HG03354 (cell line): ENCODE measurements around the gene FNDC5.

ENCODE experiments used
- ATAC-seq: cut with Tn5 transposase; IDR thresholded peaks from one replicate; pipeline ENCODE4 v1.9.1; 2021; ENCODE audit warnings: mild to moderate bottlenecking; ENCODE audit not compliant: unreplicated experiment, poor library complexity, severe bottlenecking

Gene FNDC5

DNA sequence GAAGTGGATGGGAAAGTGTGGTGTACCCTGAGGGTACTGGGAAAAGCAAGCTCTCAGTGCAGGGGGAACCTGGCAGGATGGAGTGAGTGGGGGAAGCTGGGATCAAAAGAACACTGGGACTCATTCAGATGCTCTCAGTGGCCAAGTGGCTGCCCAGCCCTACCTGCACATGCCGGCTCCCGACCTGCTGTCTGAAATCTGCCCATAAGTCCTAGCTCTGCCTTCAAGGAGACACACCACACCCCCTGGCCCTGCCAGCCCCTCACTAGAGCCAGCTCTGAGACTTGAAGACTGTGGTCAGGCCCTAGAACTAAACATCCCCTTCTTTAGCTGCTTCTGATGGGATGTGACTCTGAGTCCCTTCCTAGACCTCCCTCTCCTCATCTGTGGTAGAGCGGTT lies 28.2 kb upstream of the FNDC5 start:
- no peak for ATAC-seq

DNA sequence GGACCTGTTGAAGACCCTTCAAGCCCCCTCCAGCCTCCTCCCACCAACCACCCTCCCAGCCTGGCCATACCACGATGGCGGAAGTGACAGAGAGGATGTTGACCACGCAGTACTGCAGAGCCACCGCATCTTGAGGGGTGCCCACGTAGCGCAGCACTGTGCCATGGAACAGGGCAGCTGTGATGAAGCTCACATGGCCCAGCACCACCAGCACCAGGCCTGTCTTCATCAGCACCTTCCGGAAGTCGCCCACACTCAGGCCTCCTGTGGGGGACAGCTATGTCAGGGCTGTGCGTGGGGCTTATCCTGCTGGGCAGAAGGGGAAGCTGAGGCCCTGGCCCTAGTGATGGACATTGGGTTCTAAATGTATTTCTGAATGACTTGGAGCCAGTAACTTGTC lies 27.3 kb upstream of the FNDC5 start:
- ATAC-seq = no peak

DNA sequence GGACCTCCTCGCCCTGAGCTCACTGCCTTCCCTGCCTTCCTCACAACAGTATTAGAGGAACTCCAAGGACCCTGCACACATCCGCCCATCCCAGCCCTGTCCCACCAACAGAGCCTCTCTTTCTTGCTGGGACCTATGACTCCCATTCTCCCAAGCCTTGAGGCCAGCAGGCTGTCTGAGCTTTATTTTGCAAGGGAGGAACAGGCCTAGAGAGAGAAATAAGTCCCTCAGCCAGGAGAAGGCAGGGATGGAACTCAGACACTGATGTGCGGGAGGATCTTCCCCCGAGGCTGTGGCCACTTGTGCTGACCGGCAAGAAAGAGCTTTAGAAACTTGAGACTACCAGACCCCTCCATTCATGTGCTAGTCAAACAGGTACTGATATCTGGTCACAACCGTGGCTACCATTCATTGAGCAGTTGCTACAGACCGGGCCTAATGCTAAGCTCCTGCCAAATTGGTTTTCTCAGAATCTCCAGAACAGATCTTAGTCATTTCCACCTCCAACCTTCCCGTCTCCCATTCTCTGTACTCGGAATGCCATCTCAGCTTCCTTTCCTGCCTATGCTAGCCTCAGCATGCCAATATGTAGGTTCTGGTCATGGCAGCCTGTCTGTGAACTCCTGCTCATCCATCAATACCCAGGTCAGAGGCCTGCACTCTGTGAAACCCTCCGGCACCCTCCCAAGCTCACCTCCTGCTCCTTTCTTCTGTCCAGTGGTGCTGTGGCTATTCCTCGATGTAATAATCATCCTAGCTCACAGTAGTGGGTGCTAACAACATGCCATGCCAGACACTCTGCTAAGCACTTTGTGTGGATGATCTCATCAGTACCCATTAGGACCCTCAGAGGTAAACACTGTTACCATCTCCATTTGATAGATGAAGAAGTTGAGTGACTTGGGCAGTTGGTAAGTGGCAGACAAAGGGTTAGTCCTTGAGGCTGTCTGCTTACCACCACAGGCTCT lies 26.7 kb upstream of the FNDC5 start:
- ATAC-seq = no peak

DNA sequence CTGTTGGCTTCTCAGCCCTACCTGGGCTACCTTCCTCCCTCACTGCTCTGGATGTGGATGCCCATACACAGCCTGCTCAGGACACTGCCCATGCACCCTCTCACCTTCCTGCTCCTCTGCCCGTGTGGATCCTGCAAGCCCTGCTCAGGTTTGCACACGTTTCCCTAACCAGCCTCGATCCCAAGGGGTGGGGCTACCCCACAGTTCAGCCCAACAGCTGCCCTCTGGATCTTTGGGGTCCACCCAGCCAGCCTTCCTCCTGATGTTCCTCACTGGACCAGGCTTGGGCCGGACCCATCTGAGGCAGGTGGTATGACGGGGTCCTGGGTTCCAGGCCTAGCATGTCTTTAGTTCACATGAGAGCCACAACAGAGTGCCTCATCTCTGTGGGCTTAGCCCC lies 25.7 kb upstream of the FNDC5 start:
- no peak for ATAC-seq

DNA sequence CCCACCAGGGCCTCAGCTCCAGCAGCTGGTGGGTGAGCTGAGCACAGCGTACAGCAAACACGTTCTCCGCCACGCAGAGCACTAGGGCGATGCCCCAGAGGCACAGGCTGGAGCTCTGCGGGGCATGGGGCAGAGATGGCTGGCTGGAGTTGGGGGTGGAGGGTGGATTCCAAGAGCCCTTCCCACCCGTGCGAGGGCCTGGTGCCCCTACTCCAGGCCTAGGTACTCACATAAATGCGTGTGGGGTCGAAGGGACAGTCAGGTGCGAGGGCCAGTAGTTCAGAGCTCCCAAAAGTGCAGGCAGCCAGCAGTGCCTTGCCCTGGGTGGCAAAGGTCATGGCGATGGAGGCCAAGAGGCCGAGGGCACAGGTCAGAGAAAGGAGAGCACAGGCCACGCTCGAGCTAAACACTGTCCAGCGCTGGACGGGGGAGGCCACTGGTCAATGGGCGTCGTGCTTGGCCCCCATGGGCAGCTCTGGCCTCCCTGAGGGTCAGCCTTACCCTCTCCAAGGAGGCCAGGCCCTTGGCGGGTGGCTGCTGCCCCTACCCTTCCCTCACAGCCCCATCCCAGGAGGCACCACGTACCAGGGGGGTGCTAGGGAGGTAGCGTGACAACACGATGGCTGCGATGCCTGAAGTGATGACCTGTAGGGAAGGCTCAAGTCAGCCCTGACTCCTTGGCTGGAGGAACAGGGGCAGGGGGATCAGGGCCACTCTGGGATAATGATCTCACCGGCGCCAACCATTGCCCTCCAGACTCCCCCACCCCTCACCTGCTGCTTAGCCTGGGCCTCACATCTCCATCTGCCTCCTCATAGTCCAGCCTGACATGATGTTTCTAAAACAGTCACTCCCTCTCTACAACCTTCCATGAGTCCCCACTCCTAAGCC lies 24.9 kb upstream of the FNDC5 start:
- ATAC-seq = no peak

DNA sequence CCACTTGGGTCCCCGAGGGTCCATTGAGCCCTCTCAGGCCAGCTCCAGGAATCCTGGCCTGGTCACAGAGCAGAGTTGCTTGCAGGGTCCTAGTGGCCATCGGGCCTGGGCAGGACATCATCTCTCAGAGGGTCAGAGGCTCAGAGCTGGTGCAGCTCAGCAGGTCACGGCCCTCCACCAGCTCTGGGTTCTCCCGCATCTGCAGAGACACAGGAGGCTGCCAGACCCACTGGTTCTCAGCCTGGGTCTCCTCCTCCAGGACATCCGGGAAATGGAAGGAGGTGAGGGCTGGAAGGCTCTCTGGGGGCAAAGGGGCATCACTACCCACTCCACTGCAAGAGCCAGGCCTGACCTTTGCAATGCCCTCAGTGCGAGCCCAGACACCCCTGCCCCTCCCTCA lies 24.0 kb upstream of the FNDC5 start:
- no peak for ATAC-seq

DNA sequence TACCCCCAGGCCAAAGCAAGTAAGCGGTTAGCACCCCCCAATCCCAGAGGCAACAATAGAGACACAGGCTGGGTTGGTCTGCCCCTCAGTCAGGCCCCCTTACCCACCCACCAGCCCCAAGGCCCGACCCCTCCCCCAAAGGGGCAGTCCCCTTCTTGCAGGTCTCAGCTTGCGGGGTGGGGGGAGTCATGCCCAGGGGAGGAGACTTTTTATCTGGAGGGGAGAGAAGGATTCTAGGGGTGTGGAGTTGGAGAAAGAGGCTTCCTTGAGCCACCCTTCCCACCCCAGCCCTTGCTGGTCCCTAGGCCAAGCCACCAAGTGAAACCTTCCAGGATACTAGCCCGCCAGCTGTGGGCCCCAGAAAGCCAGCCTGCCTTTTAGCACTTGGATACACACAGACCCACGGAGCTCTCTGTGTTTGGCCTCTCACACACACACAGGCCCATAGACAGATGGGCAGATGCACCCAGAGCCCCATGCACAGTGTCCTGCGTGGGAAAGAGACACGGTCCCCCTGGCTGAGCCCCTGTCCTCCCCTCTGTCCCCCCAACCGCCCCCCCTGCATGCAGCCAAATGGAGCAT lies 23.4 kb upstream of the FNDC5 start:
- ATAC-seq = no peak

DNA sequence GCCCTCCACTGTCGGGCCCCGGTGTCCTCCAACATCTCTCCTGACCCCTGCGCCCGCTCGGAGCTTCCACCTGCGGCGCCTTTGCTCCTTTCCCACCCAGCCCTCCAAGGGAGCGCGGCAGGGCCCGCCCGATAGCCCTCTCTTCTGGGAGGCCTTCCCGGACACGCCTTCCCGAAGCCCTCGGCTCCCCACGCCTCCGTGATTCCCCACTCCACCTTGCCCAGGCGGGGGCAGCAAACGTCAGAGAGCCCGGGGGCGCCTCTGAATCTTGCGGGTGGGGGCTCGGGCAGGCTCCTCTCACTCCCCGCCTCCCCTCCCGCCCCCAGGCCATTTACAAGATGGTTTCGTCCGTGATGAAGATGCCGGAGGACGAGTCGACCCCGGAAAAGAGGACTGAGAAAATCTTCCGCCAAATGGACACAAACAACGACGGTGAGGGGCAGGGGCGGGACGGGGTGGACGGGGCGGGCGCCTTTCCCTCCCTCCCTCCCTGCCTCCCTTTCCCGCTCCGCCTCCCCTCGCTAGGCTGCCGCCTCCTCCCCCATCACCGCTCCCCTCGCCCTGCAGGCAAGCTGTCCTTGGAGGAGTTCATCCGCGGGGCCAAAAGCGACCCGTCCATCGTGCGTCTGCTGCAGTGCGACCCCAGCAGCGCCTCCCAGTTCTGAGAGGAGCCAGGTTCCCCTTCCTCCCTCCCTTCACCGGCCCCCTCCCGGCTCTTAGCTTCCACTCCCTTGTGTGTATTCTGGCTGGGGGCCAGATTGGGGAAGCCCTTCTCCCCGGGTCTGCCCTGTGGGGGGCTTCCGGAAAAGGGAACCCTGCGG lies 22.7 kb upstream of the FNDC5 start:
- no peak for ATAC-seq

DNA sequence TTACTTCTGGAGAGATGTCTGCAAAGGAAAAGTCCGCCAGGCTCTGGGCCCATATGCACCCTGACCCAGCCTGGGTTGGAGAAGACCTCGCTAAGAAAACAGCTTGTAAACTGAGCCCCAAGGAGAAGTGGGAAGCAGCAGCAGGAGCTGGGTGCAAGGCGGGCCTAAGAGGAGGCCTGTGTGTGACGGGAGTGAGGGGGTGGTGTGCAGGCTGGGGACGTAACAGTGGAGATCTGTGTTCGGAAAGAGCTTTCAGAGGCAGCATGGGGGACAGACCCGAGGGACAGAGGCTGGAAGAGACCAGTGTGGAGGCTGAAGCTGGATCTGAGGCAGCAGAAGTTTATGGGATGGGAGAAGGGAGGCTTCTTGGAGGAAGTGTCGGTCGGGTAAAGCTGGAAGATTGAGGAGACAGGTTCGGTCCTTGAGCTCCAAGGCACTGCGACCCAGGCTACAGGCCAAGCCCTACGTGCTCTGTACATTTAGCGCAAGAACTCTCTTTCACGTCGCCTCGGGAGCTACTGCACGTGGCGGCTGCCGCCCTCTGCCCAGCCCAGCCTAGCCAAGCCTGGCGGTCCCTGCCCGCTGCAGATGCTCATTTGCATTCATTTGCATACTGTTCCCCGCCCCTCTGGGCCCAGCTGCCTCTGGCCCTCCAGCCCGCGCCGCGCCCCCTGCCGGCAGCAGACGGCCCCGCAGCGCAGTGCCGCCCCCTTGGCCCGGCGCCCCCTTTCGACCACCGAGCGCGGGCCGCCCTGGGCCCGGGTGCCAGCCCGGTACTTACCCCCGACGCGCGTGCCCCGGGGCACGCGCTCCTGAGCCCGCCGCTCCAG lies 21.9 kb upstream of the FNDC5 start:
- no peak for ATAC-seq

DNA sequence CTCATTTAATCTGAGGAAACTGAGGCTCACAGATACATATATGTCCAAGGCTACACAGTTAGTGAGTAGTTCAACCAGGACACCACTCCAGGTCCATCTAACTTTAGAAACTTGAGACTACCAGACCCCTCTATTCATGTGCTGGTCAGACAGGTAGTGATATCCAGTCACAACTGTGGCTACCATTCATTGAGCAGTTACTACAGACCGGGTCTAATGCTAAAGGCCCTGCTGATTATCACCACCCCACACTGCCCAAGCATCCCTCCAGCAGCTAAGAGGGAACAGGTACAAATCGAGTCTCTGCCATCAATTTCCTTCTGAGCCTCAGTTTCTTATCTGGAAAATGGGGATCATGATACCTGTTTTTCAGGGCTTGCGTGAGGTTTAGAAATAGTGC lies 20.9 kb upstream of the FNDC5 start:
- ATAC-seq = no peak

DNA sequence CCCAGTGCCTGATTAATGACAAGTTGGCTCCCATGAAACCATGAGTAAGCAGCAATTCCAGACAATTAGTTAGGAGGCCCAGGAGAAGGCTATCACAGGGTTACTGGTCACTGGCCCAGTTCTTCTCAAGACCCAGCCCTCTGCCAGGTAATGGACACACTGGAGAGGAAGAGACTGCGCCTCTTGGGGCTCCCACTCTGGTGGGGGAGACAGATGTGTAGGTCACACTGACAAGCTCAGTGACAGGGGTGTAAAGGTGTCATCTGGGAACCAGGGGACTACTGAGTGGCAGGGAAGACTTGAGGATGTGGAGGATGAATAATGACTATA lies 20.5 kb upstream of the FNDC5 start:
- no peak for ATAC-seq

DNA sequence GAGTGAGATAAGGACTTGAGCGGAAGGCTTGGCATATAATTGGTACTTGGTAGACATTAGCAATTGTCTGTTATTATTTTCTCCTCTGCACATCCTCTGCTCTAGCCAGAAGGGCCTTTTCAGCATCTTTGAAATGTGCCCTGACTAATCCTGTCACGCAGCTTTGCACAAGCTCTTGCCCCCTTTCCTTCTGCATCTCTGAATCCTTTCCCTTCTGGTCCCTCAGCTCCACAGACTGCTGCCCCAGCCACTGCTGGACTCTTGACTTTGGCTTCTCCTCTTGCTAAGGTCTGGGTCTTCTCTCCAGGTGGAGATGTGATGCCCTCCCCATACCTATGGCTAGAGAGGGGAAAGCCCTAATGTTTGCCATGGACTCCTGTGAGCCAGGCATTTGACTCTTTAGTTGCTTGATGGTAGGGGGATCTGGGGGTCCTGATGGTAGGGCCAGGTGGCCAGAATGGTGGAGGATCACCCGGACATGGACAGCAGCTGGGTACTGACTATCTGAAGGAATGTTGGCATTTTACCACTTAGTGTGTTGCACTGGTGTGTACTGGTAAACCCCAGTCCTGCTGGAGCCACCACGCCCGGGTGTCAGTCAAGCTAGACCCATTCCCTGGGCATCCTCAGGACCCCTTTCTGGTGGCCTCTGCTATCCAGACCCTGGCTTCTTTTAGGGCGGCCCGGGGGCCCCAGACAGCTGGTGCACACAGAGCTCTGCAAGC lies 20.0 kb upstream of the FNDC5 start:
- ATAC-seq = no peak

DNA sequence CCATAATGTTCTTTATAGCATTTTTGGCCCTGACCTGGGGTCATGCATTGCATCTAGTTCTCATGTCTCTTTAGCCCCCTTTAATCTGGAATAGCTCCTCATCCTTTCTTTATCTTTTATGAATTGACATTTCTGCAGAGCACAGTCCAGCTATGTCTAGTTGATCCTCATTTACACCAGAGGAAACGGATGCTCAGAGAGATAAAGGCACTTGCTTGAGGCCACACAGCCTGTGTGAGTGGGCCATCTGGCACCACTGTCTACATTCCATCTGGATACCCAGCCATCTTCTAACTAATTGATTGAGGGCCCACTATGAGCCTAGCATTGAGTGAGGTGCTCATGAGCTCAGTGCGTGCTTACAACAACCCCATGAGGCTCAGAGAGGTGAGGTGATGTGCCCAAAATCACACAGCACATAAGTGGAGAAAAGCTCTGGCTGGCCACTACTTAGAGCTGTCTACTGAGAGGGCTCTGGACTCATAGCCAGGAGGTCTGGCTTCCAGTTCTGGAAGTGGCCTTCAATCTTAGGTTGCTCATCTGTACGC lies 19.1 kb upstream of the FNDC5 start:
- no peak for ATAC-seq

DNA sequence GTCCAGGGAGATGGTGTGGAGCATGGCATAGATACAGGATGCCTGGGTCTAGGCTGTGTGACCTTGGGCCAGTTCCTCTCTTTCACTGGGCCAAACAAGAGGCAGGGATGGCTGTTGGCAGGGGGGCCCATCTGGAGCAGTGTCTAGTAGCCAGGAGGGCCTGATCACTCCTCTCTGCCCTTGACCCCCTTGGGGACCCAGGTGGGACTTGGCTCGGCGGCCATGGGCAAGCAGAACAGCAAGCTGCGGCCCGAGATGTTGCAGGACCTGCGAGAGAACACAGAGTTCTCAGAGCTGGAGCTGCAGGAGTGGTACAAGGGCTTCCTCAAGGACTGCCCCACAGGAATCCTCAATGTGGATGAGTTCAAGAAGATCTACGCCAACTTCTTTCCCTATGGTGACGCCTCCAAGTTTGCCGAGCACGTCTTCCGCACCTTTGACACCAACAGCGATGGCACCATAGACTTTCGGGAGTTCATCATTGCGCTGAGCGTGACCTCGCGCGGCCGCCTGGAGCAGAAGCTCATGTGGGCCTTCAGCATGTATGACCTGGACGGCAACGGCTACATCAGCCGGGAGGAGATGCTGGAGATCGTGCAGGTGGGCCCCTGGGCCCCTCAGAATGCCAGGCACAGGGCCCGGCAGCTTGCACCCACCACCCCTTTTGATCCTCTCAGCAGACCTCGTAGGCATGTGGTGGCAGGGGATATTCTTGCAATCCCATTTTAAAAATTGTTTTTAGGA lies 18.1 kb upstream of the FNDC5 start:
- no peak for ATAC-seq

DNA sequence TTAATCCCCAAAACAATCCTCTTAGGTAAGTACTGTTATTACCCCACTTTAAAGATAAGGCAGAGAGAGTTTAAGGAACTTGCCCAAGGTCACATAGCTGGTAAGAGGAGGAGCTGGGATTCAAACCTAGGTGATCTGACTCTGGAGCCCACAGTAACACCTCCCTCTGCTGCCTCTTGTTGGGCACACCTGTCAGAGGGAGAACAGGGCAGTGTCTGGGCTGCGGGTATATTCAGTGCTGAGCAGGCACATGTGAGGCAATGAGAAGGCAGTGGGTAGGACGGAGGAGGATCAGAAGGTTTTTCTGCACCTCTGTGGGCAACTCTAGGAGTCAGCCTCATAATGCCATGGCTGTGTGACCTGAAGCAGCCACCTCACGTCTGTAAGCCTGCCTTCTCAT lies 17.4 kb upstream of the FNDC5 start:
- ATAC-seq = no peak

DNA sequence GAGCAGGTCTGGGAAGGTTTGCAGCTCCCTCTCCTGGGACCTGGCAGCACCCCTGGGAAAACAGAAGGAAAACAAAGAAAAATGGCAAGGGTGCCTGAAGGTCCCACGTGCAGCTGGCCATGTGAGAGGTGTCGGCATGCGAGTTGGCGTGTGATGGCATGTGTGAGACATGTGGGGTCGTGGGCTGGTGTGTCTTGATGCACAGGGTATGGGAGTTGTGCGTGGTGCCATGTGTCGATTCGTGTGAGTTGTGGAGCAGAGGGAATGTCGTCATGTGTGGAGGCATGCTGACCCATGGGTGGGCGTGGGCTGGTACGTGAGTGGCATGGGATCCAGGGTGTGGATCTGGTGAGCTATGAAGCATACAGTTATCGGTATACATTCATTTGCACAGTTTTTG lies 16.9 kb upstream of the FNDC5 start:
- no peak for ATAC-seq

DNA sequence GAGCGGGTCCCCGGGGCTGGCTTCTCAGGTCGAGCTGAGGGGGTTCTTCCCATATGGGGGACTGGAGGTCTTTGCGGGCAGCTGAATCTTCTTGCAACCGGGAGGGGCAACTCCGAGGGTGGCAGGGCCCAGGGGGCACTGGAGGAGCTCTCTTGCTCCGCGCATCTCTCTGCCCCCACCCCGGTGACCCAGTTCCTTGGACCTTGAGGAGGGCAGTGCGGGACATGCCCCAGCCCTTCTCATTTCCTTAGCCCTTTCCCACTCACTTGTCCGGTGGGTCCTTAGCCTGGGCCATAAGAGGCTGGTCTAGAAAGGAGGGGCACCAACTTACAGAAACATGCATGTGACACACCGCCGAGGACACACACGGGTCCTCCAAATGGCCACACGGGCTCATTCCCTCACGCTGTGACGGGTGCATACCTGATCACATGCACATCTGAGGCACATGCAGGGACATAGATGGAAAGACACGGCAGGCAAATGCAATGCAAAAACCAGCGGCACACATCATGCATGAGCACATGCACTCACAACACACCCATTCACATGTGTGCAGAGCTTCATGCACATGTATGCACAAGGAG lies 16.2 kb upstream of the FNDC5 start:
- no peak for ATAC-seq
